ENCODE results near the gene FURIN.

- no peak for TF ChIP-seq CTCF (conservative IDR thresholded peaks at IDR 0.05; ENCODE audit: low read depth, low read length)
- TF ChIP-seq POLR2A (IDR thresholded peaks at IDR 0.05; ENCODE audit: low read depth, low read length), result no peak
- TF ChIP-seq RFX5 (IDR thresholded peaks at IDR 0.05; ENCODE audit: low read depth, low read length), result no peak
- no peak for TF ChIP-seq NFE2L2 (IDR thresholded peaks at IDR 0.05; ENCODE audit: low read depth, low read length)
- TF ChIP-seq RCOR1 (IDR thresholded peaks at IDR 0.05; ENCODE audit: insufficient replicate concordance, low read length), result no peak
- no peak for TF ChIP-seq SMC3 (IDR thresholded peaks at IDR 0.05; ENCODE audit: low read depth, low read length)
- TF ChIP-seq ELK1 (IDR thresholded peaks at IDR 0.05; ENCODE audit: borderline replicate concordance, low read depth, low read length), result no peak
- no peak for TF ChIP-seq RAD21 (IDR thresholded peaks at IDR 0.05; ENCODE audit: low read length)
- TF ChIP-seq CEBPB (IDR thresholded peaks at IDR 0.05; ENCODE audit: low read depth, low read length), result no peak
- no peak for TF ChIP-seq BHLHE40 (IDR thresholded peaks at IDR 0.05; ENCODE audit: low read depth, low read length)
- TF ChIP-seq USF2 (IDR thresholded peaks at IDR 0.05; ENCODE audit: low read depth, low read length), result no peak
- no peak for TF ChIP-seq FOS (IDR thresholded peaks at IDR 0.05; ENCODE audit: low read depth, low read length)
Observed at GRCh38 chr15:90881181-90881977, 13.0 kb downstream of the FURIN start.

Measured in IMR-90 (cell line).